ENCODE data around the gene SLIT1.

Gene SLIT1

DNA sequence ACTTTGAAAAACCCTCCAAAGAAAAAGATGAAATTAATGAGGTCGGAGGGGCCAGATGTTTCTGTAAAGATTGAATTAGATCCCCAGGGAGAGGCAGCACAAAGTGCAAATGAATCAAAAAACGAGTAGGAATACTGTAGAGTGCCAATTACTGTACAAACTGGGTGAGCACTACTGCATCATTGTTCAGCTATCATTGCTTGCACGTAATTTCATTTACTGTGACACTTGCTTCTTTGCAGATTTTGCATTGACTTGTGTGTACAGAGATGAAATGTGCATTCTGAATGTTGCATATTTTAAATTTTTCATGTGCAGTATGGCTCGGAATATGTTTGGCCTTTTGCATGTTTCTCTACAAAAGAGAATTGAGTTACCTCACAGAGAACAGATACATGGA is 230.0 kb downstream of the SLIT1 start:
- no peak for DNase-seq

DNA sequence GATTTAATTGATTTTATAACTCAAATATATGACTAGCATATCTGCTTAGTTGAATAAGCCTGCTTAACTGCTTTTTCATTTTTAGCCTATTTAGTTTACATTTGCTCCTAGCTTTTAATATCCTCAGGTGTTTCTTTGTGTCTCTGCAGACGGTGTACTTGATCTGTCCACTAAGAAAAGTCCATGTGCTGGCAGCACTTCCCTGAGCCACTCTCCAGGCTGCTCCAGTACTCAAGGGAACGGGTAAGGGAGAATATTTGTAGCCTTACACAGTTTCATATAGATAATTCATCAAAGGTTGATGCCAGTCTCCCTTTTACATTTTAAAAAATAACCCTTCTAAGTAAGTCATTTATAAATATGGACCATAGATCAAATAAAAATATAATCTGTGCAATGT is 233.8 kb downstream of the SLIT1 start:
- DNase-seq, result no peak

GRCh38 chr10:96949039-96949683 is 236.6 kb downstream of the SLIT1 start:
- DNase-seq, result no peak
